NCI-H2029 treated with DMSO at 0.1 percent for 48 hours (cell line): Measurements from ENCODE around the gene ZNF429.
A peak's percentile ranks its signal among the peaks of the same experiment; 100 is the strongest.
"Not testable (repeated sequence)": the region's sequence is repeated elsewhere in the genome, so short reads cannot be mapped to it uniquely, and the experiment has no call there.

ENCODE experiments used
- DNase-seq: peaks from one replicate; lab custom pipeline; 2025; lab: John Stamatoyannopoulos, UW

ZNF429 gene

DNA sequence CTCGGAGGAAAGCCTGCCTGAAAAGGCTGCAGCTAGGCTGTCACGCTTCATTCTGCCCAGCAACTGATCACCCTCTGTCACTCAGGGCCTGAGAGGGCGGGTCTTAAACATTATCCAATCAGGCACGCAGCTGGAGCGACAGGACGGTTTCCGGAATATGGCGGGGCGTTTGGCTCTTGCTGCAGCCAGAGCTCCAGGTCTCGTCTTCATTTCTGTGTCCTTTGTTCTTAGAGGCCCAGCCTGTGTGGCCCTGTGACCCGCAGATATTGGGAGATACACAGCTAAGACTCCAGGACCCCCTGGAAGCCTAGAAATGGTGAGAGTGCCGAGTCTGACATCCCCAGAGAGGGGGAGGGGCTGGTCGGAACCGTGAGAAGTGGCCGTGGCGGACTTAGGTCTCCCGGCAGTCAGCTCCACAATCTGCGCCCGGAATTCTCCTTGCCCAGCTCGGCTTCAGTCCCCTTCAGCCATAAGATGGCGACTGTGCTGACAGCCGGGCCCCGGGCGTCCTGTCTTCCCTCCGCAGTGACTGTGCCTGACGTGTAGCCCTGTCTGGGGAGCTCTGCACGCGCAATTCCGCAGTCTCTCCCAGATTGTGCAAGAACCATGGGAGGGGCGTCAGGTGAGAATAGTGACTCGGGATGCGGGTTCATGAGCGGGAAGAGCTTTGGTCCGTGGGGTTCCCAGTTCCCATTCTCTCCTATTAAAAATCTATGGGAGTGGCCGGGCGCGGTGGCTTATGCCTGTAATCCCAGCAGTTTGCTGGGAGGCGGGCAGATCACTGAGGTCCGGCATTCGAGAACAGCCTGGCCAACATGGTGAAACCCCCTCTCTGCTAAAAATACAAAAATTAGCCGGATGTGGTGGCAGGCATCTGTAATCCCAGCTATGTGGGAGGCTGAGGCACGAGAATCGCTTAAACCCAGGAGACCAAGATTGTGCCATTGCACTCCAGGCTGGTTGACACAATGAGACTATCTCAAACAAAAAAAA is at the start of gene ZNF429:
Gene ZNF429, plus strand, starts transcription at position 144 of the 993 bp plus-strand sequence. Its CDS starts 170 bp downstream, at position 314.
- DNase-seq = peak; percentile 91

DNA sequence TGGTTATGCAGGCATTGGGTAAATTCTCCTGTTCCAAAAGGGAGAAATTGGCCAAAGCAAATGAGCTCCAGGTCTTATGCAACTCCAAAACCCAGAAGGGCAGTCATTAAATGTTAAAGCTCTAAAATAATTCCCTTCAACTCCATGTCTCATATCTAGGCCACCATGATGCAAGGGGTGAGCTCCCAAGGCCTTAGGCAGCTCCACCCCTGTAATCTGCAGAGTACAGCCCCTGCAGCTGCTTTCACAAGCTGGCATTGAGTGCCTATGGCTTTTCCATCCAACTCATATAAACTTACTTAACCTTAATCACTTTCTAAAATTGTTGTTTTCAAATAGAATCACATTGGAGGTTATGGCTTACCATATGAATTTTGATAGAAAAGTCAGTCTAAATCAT is 44.7 kb upstream of the ZNF429 start:
- DNase-seq = no peak

DNA sequence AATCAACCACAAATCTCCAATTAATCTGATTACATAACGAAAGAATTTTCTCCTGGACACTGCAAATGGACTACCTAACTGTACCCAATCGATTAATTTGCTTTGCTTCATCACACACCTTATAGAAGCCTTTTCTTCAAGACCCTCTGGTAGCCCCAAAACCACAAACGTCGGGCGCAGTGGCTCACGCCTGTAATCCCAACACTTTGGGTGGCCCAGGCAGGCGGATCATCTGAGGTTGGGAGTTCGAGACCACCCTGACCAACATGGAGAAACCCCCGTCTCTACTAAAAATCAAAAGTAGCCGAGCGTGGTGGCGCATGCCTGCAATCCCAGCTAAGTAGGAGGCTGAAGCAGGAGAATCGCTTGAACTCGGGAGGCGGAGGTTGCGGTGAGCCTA is 42.9 kb upstream of the ZNF429 start:
- DNase-seq = no peak

DNA sequence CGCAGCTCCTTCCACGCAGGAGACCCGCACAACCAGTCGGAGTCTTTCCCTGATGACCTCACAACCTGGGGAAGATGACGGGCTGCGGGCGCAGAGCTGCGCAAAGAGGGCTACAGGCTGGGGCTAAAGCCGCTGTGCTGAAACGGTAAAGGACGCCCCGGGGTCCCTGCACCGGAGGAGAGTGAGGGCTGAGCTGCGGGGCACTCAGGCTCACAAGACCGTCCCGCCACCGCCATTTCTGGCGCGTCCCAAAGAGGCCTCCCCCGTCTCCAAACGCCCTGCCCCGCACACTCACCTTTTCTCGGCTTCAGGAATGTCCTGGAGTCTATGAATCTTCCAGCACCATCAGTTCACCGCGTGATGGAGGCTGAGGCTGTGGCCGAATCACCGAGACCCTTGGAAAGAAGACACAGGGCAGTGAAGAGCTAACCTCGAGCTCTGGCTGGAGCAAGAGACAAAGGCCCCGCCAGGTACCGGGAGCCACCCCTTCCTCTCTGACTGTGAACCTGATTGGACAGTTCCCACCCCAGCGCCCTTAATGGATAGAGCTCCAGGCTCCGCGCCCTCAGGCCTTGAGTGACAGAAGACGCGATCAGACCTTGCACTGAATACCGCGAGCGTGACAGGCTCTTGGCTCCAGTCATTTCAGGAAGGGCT is 41.8 kb upstream of the ZNF429 start:
- DNase-seq = peak; percentile 81

DNA sequence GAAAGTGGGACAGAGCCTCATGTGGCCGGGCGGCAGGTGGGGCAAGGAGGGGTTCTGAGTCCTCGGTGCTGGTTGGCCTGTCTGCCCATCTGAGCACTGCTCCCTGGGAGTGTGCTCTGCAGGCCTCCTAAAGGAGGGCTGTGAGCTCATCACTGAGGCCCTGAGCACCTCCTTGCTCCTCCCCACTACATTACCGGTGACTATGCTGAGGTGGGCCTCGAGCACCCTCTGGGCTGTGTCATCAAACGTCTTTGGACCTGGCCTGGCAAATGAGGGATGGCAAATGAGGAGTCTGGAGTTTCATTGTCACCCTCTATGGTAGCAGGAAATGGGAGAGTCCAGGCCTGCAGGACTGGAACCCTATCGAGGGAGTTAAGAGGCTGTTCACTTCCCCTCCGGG is 38.8 kb upstream of the ZNF429 start:
- DNase-seq = no peak

DNA sequence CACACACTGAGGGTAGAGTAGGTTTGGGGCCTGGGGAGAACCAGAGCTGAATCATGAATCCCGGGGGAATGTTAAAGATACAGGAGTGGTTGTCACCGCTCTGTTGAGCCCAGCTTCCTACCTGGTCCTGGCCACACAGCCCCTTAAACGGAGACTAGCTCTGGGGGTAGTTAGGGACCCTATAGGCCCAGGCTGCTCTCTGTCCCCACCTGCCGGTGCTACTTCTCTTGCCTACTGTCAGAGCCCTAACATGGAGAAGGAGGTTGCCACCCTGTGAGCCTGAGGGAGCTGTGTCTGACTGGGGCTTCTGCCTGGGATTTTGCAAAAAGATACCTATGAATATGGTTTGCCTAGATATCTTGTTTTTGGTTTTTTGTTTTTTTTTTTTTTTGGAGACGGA is 36.6 kb upstream of the ZNF429 start:
- no peak for DNase-seq

DNA sequence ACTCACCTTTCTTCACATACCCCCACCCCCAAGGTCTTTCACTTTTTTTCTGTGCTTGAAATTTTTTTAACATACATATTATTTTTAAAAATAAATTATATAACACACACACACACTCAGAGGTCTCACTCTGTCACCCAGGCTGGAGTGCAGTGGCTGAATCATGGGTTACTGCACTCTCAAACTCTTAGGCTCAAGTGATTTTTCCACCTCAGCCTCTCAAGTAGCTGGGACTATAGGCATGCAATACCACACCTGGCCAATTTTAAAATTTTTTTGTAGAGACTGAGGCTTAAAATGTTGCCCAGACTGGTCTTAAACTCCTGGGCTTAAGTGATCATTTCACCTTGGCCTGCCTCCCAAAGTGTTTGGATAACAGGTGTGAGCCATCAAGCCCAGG is 32.9 kb upstream of the ZNF429 start:
- no peak for DNase-seq

DNA sequence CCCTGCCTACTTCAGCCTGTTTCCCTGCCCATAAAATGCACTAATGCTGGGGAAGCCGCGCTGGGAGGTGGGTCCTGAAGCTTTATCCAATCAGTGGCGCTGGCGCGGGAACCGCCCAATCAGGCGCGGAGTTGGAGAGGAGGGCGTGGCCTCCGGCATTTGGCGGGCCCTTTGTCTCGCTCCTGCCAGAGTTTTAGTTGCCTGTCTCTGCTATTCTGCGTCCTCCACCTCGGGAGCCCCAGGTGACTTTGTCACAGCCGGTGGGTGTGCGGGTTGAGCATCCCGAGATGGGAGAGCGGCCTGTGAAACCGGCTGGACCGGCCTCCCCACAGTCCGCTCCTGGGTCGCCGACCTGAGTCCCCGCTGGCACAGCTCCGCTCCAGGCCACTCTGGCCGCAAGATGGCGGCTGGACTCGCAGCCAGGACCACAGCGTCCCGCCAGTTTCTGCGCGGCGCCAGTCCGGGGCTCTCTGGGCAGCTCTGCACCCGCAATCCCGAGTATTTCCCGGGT is 30.7 kb upstream of the ZNF429 start:
- DNase-seq = peak; percentile 64

DNA sequence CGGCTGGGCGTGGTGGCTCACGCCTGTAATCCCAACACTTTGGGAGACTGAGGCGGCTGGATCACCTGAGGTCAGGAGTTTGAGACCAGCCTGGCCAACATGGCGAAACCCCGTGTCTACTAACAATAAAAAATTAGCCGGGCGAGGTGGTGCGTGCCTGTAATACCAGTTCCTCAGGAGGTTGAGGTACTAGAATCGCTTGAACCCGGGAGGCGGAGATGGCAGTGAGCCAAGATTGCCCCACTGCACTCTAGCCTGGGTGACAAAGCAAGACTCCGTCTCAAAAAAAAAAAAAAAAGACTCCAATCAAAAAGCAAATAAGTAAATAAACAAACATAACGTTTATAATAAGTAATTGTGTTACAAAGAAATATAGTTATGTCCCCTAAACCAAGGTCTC is 23.0 kb upstream of the ZNF429 start:
- DNase-seq = not testable (repeated sequence)

DNA sequence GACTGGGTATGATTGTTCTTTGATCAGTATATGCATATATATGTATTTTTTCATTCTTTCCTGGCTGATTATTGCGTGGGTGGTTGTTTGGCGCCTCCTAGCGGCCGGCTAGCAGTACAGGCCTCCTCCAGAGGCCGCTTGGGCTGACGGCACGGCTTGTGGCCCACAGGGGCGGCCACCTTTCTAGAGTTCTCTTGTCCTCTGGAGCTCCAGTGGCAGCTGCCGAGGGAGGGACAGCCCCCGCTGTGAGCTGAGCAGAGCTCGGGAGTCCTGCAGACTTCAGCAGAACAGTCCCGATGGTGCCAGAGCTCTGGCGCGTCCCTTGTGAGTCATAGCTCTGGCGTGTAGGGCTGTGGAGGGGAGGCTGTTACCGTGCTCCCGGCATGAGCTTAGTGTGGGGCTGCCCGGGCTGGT is 22.5 kb upstream of the ZNF429 start:
- DNase-seq = peak; percentile 15

DNA sequence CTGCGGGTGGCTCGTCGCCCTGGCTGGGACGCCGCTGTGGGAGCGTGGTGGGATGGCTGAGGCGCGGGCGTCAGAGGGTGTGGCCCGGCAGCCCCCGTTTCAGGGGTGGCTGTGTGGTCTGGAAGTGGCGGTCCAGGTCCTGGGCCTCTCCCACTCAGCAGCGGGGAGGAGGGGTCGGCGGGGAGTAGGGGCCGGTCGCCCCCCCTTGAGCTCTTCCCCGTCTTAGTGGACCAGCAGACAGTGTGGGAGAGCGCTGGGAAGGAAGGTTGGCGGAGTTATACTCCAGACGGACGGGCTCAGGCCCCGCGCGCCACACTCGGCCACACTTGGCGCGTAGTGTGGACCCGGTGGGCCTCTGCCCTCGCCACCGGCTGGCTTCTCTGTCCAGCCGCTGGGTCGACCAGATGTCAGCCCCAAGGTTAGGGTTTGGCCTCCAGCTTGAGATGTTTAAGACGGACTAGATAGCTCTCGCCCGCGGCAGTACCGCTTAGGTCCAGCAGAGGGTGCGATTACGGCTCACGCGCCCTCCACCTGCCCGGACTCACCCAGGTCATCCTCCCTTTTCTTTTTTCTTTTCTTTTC is 21.7 kb upstream of the ZNF429 start:
- DNase-seq = no peak

DNA sequence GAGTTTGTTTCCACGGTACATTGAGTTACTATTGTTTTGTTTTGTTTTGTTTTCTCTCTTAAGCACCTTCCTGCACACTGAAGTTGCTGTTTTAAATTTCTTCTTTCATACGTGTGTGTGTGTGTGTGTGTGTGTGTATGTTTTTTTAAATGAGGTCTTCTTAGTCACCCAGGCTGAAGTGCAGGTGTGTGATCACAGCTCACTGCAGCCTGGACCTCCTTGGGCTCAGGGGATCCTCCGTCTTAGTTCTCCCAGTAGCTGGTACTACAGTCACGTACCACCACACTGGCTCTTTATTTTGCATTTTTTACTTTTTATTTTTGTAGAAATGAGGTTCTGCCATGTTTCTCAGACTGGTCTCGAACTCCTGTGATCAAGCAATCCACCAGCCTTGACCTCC is 20.8 kb upstream of the ZNF429 start:
- DNase-seq = no peak

DNA sequence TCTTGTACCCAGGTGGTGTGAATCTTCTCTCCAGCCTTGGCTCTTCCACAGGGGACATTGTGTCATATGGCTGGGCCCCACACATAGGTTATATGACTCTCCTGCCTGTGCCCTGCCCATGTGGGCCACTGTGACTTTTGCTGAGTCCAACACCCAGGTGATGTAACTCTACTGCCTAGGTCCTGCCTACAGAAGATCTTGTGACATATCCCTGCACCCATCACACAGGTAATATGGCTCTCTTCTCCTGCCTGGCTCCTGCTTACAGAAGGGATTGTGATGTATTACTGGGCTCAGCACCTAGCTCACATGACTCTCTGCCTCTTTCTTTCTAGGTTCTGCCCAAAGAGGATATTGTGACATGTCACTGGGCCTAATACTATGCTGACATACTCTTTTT is 19.5 kb upstream of the ZNF429 start:
- no peak for DNase-seq

DNA sequence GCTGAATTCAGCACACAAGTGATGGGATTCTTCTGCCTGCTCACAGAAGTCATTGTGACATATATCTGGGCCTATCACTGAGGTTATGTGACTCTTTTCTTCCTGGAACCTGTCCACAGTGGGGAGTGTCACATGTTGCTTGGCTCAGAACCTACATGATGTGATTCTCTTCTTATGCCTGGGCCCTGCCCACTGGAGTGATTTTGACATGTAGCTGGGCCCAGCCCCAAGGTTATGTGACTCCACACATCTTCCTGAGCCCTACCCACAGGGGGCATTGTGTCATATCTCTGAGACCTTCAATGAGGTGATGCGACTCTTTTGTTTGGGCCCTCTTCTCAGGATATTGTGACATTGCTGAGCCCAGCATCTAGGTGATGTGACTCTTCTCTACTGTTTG is 17.4 kb upstream of the ZNF429 start:
- DNase-seq = no peak

DNA sequence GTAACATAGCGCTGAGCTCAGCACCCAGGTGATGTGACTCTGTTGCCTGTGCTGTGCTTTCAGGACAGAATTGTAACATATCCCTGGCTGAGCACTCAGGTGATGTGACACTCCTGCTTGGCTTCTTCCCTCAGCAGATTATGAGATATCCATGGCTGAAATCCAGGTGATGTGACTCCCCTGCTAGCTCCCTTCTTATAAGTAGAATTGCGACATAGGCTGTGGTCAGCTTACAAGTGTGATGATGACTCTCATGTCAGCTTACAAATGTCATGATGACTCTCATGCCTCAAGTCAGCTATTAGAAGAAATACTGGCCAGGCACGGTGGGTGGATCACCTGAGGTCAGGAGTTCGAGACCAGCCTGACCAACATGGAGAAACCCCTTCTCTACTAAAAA is 14.3 kb upstream of the ZNF429 start:
- DNase-seq = no peak

DNA sequence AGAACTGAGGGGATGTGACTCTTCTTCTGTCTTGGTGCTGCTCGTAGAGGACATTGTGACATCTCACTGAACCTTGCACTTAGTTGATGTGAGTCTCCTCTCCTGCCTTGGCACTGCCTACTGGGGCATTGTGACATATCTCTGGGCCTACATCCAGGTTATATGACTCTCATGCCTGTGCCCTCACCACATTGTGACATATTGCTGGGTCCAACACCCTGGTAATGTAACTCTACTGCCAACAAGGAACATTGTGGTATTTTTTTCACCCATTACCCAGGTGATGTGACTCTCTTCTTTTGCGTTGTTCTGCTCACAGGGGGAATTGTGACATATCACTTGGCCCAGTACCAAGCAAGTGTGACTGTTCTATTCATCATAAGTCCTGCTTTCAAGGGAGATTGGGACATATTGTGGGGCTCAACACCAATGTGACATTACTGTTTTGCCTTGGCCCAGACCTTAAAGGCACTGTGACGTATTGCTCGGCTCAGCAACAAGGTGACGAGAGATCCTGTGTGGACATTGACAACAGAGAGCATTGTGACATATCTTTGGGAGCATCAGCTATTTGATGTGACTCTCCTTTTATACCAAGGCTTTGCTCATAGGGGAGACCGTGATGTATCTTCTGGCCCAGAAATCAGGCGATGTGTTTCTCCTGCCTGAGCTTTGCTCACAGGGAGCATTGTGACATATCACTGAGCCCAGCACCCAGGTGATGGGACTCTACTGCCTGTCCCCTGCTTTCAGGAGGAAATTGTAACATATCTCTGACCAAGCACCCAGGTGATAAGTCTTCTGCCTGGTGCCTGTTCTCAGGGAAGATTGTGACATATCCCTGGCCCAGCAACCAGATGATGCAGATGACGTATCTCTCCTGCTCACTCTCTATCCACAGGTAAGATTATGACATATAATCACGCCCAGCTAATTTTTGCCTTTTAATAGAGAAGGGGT is 12.2 kb upstream of the ZNF429 start:
- DNase-seq = no peak

DNA sequence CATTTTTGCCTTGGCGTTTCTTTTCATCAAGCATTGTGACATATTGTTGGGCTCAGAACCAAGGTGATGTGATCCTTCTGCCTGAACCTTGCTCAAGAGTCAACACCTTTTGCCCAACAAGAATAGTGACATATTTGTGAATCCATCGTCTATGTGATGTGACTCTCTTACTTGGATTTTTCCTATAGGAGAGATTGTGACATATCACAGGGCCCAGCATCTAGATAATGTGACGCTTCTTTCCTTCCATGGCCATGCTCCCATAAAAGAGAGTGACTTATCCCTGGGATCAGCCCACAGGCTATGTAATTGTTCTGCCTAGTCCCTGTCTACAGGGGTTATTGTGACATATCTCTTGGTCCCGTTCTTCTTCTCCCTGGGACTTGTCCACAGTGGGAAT is 8.5 kb upstream of the ZNF429 start:
- DNase-seq = no peak

DNA sequence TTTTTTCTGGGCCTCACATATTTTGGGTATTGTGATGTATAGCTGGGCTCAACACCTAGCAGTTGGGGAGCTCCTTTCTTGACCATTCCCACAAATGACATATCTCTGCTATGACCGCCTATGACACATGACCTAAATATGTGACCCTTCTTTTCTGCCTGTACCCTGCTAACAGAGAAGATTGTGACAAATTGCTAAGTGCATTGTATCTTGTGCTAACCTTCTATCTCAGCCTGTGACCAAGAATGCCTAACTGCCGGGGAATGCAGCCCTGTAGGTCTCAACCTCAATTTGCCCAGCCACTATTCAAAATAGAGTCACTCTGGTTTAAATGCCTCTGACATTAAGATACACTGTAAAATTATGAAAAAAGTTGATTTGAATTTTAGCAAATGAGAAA is 6.8 kb upstream of the ZNF429 start:
- DNase-seq = no peak

DNA sequence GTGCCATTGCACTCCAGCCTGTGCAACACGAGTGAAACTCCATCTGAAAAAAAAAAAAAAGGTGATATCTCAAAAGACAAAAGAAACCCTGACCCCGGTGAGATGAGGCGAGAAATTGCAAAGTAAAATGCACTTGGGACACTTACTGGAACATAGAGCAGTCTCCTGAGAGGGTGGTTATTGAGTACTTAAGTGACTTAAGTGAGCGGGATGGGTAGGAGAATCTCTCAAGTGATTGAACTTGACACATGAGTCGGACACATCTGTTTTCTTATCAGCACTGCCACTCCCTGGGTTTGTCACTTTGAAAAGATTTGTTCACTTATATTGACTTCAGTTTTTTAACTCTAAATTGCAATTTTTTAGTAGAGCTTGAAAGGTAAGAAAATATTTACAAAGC is 2.8 kb downstream of the ZNF429 start:
- no peak for DNase-seq

DNA sequence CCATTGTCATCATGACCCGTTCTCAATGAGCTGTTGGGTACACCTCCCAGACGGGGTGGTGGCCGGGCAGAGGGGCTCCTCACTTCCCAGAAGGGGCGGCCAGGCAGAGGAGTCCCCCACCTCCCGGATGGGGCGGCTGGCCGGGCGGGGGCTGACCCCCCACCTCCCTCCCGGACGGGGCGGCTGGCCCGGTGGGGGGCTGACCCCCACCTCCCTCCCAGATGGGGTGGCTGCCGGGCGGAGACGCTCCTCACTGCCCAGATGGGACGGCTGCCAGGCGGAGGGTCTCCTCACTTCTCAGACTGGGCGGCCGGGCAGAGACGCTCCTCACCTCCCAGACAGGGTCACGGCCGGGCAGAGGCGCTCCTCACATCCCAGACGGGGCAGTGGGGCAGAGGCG is 5.7 kb downstream of the ZNF429 start:
- not testable (repeated sequence) for DNase-seq

DNA sequence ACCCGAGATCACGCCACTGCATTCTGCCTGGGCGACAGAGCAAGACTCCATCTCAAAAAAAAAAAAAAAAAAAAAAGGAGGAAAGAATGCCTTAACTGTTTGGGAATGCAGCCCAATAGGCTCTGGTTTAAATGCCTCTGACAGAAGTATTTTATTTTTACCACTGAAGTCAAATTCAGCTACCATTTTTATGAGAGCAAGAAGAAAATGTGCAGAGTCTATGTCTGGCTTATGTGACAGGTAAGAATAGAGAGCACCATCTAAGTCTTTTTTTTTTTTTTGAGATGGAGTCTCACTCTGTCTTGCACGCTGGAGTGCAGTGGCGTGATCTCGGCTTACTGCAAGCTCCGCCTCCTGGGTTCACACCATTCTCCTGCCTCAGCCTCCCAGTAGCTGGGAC is 7.2 kb downstream of the ZNF429 start:
- DNase-seq = not testable (repeated sequence)

DNA sequence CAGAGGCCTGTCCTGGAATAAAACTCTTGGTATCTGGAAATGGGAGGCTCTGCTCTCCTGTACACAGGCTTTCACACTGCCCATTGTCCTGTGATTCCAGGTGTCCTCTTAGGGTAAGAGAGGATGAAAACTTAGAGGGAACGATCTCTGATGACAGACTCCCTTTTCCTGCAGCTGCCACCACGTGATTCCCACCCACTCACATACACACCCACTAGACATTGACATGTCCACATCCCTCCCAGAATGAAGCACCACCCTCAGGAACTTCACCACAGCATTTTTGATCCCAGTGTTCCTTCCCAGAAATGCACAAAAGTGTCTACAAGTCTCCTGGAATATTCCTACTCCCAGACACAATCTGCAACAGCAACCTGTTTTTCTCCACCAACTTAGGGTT is 8.2 kb downstream of the ZNF429 start:
- DNase-seq = no peak
